ENCODE results near the gene SAPCD2. TPM values are rescaled to one million over a fixed set of nuclear protein-coding genes. Genes with fewer than 3 reads are reported as not detected.

Gene SAPCD2
- polyA plus RNA-seq, 3 donors, result 5.4 to 6.2 (median 5.9) TPM

GRCh38 chr9:137107982-137108381, 37.6 kb upstream of the SAPCD2 start:
- DNase-seq (ENCODE audit: low read depth in 3 of 3, low spot score in 2 of 3), result no peak

DNA sequence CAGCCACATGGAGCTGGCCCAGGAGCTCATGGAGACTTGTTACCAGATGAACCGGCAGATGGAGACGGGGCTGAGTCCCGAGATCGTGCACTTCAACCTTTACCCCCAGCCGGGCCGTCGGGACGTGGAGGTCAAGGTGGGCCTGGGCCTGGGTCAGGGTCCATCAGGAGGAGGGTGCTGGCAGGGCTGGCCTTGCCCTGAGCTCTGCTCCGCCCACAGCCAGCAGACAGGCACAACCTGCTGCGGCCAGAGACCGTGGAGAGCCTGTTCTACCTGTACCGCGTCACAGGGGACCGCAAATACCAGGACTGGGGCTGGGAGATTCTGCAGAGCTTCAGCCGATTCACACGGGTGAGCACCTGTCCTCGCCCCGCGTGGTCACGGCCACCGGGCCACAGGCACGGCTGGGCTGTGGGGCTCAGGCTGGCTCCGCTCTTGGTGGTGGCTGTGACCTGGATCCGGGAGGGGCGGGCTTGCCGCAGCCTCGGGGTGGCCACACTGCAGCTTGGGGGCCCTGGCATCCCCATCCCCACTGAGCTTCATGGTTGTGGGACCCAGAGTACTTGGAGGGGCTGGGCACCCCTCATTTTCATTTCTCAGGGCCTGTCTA, 37.1 kb upstream of the SAPCD2 start:
- DNase-seq (ENCODE audit: low read depth in 3 of 3, low spot score in 2 of 3), result no peak

DNA sequence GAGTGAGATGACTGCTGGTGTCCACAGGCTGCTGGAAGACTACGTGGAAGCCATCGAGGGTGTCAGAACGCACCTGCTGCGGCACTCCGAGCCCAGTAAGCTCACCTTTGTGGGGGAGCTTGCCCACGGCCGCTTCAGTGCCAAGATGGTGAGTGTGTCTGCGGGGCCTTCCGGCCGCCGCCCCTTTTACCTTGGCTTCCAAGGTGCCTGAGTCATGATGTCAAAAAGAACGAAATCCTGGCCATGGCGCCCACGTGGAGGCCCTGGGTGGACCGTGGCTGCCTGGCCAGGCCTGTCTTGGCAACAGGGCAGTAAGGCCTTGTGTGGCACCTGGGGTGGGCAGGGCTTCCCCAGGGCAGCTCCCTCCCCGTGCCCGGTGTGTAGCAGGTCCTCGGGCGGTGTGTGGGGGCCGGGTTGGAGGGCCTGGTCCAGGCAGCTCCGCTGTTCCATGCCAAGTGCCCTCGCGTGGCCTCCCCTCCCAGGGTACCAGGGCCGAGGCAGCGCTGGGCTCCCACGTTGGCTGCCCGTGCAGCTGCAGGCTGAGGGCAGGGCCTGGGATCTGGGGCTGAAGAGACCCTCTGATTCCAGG, 36.4 kb upstream of the SAPCD2 start:
- no peak for DNase-seq (ENCODE audit: low read depth in 3 of 3, low spot score in 2 of 3)

GRCh38 chr9:137105814-137106661, 35.7 kb upstream of the SAPCD2 start:
- no peak for DNase-seq (ENCODE audit: low read depth in 3 of 3, low spot score in 2 of 3)

GRCh38 chr9:137103206-137103999, 33.0 kb upstream of the SAPCD2 start:
- no peak for DNase-seq (ENCODE audit: low read depth in 3 of 3, low spot score in 2 of 3)

GRCh38 chr9:137099231-137099630, 28.9 kb upstream of the SAPCD2 start:
- DNase-seq (ENCODE audit: low read depth in 3 of 3, low spot score in 2 of 3), result no peak

- no peak for DNase-seq (ENCODE audit: low read depth in 3 of 3, low spot score in 2 of 3)
These were observed 27.6 kb upstream of the SAPCD2 start for GRCh38 chr9:137097761-137098462.

DNA sequence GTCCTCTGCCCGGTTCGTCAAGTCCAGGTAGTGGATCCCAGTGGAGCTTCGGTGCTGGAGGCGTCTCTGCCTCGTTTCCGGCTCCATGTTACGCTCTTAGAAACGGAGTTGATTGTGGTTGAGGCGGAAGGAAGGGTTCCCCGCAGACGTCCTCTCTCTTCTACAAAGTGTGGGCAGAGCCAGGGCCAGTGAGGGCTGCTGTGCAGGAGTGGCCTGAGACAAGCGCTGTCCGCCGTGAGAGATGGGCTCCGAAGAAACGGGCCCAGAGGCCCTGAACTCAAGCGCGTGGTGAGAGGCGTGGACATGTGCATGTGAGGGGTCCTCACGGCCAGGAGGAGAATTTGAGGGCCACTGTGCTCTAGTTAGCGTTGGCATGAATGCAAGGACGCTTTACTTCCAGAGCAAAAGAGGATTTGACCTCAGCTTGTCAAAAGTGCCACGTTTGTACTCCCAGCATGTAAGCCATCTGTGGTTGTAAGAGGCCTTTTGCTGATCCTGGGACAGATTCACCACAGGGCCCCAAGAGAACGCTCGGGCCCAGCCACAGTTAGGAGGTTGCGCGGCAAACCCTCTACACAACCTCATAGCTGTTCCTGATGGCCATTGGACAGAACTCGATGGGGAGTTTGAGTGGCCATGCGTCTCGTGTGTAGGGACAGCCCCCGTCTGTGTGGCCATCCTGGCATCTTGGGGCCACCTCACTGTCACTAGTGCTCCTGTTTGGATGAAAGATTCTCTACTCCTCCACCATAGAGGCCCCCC, 26.6 kb upstream of the SAPCD2 start:
- no peak for DNase-seq (ENCODE audit: low read depth in 3 of 3, low spot score in 2 of 3)

GRCh38 chr9:137095664-137096517, 25.5 kb upstream of the SAPCD2 start:
- no peak for DNase-seq (ENCODE audit: low read depth in 3 of 3, low spot score in 2 of 3)

- DNase-seq (ENCODE audit: low read depth in 3 of 3, low spot score in 2 of 3), result no peak
These were observed 19.0 kb upstream of the SAPCD2 start for GRCh38 chr9:137089232-137089947.

GRCh38 chr9:137088121-137088520, 17.8 kb upstream of the SAPCD2 start:
- DNase-seq (ENCODE audit: low read depth in 3 of 3, low spot score in 2 of 3), result no peak

- no peak for DNase-seq (ENCODE audit: low read depth in 3 of 3, low spot score in 2 of 3)
These were observed 17.1 kb upstream of the SAPCD2 start for GRCh38 chr9:137087409-137087925.

DNA sequence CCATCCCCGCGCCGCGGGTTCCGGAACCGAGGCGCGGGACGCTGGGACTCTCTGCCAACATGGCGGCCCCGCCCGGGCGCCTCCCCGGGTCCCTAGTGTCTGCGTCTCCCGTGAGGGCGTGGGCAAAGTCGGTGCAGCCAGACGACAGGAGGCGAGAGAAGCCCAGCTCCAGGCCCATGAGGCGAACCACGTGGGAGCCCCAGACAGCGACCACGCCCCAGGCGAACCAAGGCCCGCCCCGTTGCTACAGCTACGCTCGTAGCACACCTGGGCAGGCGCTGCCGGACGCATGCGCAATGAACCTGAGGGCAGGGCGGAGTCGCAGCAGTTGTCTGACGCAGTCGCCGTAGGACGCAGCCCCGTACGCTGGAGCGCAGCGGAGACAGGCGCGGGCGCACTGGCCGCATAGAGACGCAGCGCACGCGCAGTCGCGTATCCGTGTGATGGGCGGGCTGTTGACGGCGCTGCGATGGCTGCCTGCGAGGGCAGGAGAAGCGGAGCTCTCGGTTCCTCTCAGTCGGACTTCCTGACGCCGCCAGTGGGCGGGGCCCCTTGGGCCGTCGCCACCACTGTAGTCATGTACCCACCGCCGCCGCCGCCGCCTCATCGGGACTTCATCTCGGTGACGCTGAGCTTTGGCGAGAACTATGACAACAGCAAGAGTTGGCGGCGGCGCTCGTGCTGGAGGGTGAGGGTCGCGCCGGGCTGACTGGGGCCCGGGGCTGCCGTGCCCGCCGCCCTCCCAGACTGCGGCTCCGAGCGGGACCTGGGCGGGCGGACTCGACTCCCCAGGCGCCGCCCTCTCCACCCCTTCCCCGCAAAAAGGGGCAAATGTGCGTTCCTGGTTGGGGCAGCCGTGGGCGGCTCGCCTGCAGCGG, 16.4 kb upstream of the SAPCD2 start, which contains the start of gene MAN1B1:
TSS of gene MAN1B1 (plus strand) at position 455 of the 878 bp plus-strand sequence. CDS start at position 470, 15 bp downstream.
- DNase-seq (ENCODE audit: low read depth in 3 of 3, low spot score in 2 of 3), result peak; percentile 91 to 96 (median 95)

DNA sequence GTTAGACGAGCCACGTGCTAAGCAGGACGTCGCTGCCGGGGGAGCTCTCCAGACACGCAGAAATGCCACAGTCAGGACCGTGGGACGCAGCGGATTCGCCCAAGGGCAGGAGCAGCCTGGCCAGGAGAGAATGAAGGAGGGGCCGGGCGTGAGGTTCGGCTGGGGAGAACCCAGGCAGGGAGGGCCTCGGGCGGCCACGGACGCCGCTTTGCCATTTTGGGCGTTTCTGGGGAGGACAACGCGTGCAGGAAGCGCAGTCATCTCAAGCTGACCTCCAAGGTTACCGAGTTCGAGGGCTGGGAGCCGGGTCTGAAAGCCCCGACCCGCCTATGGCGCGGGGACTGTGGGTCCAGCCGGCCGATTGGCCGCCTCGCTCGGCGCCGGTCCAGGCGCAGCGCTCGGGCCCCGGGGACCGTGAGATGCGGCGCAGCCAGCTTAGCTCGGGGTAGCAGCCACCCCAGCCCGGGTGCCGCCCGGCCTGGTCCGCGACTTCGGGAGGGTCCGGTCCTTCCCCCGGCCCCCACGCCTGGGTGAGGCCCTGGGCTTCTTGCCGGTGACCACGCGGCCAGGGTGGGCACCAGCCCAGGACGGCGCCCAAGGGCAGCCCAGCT, 15.7 kb upstream of the SAPCD2 start:
- DNase-seq (ENCODE audit: low read depth in 3 of 3, low spot score in 2 of 3), result no peak

DNA sequence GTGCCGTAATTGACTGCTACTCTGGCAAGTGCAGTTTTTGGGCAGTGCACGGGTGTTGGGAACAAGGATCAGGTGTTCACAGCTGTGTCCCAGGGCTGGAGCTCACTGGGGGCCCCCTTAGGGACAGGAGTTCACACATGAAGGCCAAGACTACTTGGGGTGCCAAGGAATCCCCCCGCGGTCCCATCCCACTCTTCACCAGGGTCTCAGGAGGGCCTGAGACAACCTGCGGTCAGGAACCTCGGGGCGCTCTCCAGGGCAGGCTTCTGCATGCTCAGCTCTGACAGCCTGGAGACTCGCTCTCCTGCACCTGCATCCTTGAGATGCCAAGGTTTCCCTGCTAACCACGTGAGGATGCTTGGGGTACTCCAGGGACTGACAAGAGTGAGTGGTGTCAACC, 14.2 kb upstream of the SAPCD2 start:
- no peak for DNase-seq (ENCODE audit: low read depth in 3 of 3, low spot score in 2 of 3)

DNA sequence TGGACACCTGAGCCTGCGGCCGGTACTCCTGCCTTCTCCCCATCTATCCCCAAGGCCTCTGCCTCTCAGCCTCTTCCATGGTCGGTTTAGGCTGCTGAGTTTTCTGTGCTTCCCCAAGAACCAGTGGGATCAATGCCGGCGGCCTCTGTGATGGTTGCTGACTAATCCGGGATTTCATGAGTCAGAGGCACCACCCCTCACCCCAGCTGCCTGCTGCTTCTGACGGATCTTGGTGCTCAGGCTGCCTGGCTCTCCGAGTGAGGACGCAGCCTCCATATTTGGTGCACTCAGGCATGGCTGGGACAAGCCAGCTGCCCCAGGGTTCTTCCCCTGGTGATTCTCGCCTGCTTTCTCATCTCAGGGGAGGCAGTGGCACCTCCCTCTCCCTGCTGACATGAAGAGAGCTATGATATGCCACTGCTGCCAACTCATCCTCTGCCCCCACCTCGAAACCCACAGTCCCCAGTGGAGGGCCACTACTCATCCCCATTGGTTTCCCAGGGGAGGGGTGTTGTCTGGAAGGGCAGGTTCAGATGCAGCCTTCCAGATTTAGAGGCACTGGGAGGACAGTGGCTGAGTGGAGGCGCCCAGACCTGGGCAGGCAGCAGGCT, 13.1 kb upstream of the SAPCD2 start:
- no peak for DNase-seq (ENCODE audit: low read depth in 3 of 3, low spot score in 2 of 3)
